Stimulated activated CD4-positive, alpha-beta T cell treated with anti-CD3 and anti-CD28 coated beads, Interleukin-4, amount 100 ng/mL, for 24 hours (primary cell): ENCODE measurements around the gene SNRNP200.
A peak's percentile ranks its signal among the peaks of the same experiment; 100 is the strongest.
"Not testable (repeated sequence)": the region's sequence is repeated elsewhere in the genome, so short reads cannot be mapped to it uniquely, and the experiment has no call there.

Experiments
- DNase-seq: peaks from one replicate; pipeline ENCODE4 v3.0.0-alpha.2; 2020

Gene SNRNP200

GRCh38 chr2:96267159-96267971, 38.0 kb downstream of the SNRNP200 start:
- peak; percentile 61 for DNase-seq

- DNase-seq = peak; percentile 99
Observed at GRCh38 chr2:96265840-96266679, 39.3 kb downstream of the SNRNP200 start, which contains the start of the genes CIAO1 and TMEM127. Gene CIAO1, plus strand, starts transcription at chr2:96266225. Its CDS starts 126 bp downstream, at chr2:96266351. Gene TMEM127, minus strand, starts transcription at chr2:96265997. Its CDS starts 616 bp downstream, at chr2:96265381.

- peak; percentile 43 for DNase-seq
Observed at GRCh38 chr2:96265349-96265839, 40.0 kb downstream of the SNRNP200 start.

- DNase-seq = peak; percentile 34
Observed at GRCh38 chr2:96264656-96265348, 40.5 kb downstream of the SNRNP200 start.

GRCh38 chr2:96264086-96264485, 41.3 kb downstream of the SNRNP200 start:
- DNase-seq = no peak

GRCh38 chr2:96262306-96262705, 43.0 kb downstream of the SNRNP200 start:
- no peak for DNase-seq

GRCh38 chr2:96261328-96262003, 43.9 kb downstream of the SNRNP200 start:
- DNase-seq = no peak

GRCh38 chr2:96260387-96261260, 44.7 kb downstream of the SNRNP200 start:
- DNase-seq = peak; percentile 29

- DNase-seq = no peak
Observed at GRCh38 chr2:96259497-96259921, 45.8 kb downstream of the SNRNP200 start.

GRCh38 chr2:96258166-96259022, 47.0 kb downstream of the SNRNP200 start:
- no peak for DNase-seq

GRCh38 chr2:96257744-96258143, 47.6 kb downstream of the SNRNP200 start:
- DNase-seq = not testable (repeated sequence)

GRCh38 chr2:96256611-96257113, 48.7 kb downstream of the SNRNP200 start:
- no peak for DNase-seq

- DNase-seq = no peak
Observed at GRCh38 chr2:96254571-96254970, 50.8 kb downstream of the SNRNP200 start.

GRCh38 chr2:96253006-96253405, 52.3 kb downstream of the SNRNP200 start:
- DNase-seq = no peak

- DNase-seq = no peak
Observed at GRCh38 chr2:96252526-96252925, 52.8 kb downstream of the SNRNP200 start.

- no peak for DNase-seq
Observed at GRCh38 chr2:96251721-96252292, 53.5 kb downstream of the SNRNP200 start.

GRCh38 chr2:96250188-96250587, 55.2 kb downstream of the SNRNP200 start:
- no peak for DNase-seq

- no peak for DNase-seq
Observed at GRCh38 chr2:96249654-96250053, 55.7 kb downstream of the SNRNP200 start.

- no peak for DNase-seq
Observed at GRCh38 chr2:96248624-96249023, 56.7 kb downstream of the SNRNP200 start.

GRCh38 chr2:96247896-96248295, 57.5 kb downstream of the SNRNP200 start:
- no peak for DNase-seq
